ENCODE measurements around the gene TEX2. TPM values are rescaled to one million over a fixed set of nuclear protein-coding genes. Genes with fewer than 3 reads are reported as not detected.

TEX2 gene
- total RNA-seq, 2 experiments from 2014 or later = 14.0 to 14.5 TPM

- intact Hi-C loops (cut with micrococcal nuclease) = no loop called here
- Mint-ChIP-seq H3K9me3 (no peaks in the 10 kb centered on the region), H3K4me3 (no peak overlapping the region), H3K27ac (no peak overlapping the region), H3K4me1 (ENCODE audit: low read depth) (peaks cover 57% of the 10 kb centered on the region), H3K36me3 (ENCODE audit: low read depth) (peaks cover 21% of the 10 kb centered on the region), H3K27me3 (no peaks in the 10 kb centered on the region)
- POLR2A ChIA-PET = no interaction called here
- CTCF ChIA-PET = no interaction called here
- no peak for TF ChIP-seq CTCF (IDR thresholded peaks at IDR 0.05)
- ATAC-seq (no peak), DNase-seq (no peak)
Observed at GRCh38 chr17:64099543-64099942, 163.5 kb downstream of the TEX2 start.

Other genes with a start within 250 kb of the TEX2 start
- gene ICAM2, start 242.6 kb downstream of the TEX2 start, total RNA-seq = 10 to 100 TPM; 53.3 to 53.7 TPM
- 10 to 100 TPM; 19.2 to 23.6 TPM for gene ERN1, start 133.1 kb downstream of the TEX2 start, total RNA-seq
- gene PECAM1, start 127.6 kb upstream of the TEX2 start, total RNA-seq = 10 to 100 TPM; 58.2 to 64.4 TPM
- gene MILR1, start 185.9 kb upstream of the TEX2 start, total RNA-seq = 1 to 10 TPM; 1.3 to 2.3 TPM
- gene POLG2, start 233.8 kb upstream of the TEX2 start, total RNA-seq = 10 to 100 TPM; 37.3 to 41.1 TPM
- gene DDX5, start 243.0 kb upstream of the TEX2 start, total RNA-seq = 100 to 1,000 TPM; 632 to 668 TPM
- 10 to 100 TPM; 45.2 to 45.7 TPM for gene CEP95, start 243.7 kb upstream of the TEX2 start, total RNA-seq